Activated CD4-positive, alpha-beta memory T cell treated with anti-CD3 and anti-CD28 coated beads for 36 hours (primary cell): Measurements from ENCODE around the gene TMEM201. TPM values are rescaled to one million over a fixed set of nuclear protein-coding genes. Genes with fewer than 3 reads are reported as not detected.

Source experiments
- CTCF ChIA-PET: fragments of 350-600 bp; sonication (Branson Sonifier 250); formaldehyde crosslinking; loops from one replicate; lab custom pipeline; 2021; ENCODE audit warnings: antibody characterized with exemption, inconsistent platforms; lab: Charles Lee
- POLR2A ChIA-PET: fragments of 350-600 bp; sonication (Branson Sonifier 250); formaldehyde crosslinking; loops from one replicate; lab custom pipeline; 2021; ENCODE audit warnings: antibody characterized with exemption; lab: Charles Lee
- DNase-seq: peaks from one replicate; pipeline ENCODE4 v3.0.0-alpha.2; 2020
- H3K27ac Mint-ChIP-seq: one replicate; pipeline ENCODE4 v1.8.0; 2021; ENCODE audit warnings: mixed read lengths
- H3K27me3 Mint-ChIP-seq: one replicate; pipeline ENCODE4 v1.8.0; 2021; ENCODE audit warnings: mixed read lengths
- H3K36me3 Mint-ChIP-seq: one replicate; pipeline ENCODE4 v1.8.0; 2021; ENCODE audit warnings: mixed read lengths
- H3K4me1 Mint-ChIP-seq: one replicate; pipeline ENCODE4 v1.8.0; 2021; ENCODE audit warnings: low read depth, mixed read lengths
- H3K4me3 Mint-ChIP-seq: one replicate; pipeline ENCODE4 v1.8.0; 2021; ENCODE audit warnings: mild to moderate bottlenecking, mixed read lengths
- H3K9me3 Mint-ChIP-seq: one replicate; pipeline ENCODE4 v1.8.0; 2021; ENCODE audit warnings: mixed read lengths
- intact Hi-C: fragments of 100-400 bp; cut with micrococcal nuclease; formaldehyde crosslinking; loops from one replicate; pipeline ENCODE4 v1.15.1; 2023
- total RNA-seq, 2 experiments: library from RNA; stranded (reverse); gene quantifications; one replicate each; pipeline ENCODE4 v1.2.3, GENCODE V29; 2021

Gene TMEM201
- total RNA-seq, 2 experiments from 2014 or later = 12.2 to 14.0 TPM

DNA sequence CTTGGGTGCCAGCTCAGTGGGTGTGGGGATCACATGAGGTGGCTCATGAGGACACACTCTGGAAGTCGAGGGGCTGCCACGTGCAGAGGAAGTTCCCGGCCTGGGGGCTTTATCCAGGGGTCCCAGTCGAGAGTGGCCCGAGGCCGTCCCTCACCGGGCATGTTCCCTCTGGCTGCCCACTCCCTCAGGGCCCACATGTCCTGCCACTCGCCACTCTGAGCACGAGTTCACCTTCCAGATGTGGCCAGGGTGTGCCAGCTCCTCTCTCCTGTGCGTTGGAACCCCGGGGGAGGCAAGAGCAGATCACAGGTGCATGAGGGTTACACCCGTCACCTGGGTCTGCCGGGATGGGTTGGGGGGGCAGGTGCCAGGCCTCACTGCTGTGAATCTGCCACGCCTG lies 14.6 kb downstream of the TMEM201 start:
- ChIA-PET CTCF (no interaction called here), POLR2A (no interaction called here)
- Mint-ChIP-seq H3K4me1 (no peaks in the 10 kb centered on the region), H3K36me3 (no peaks in the 10 kb centered on the region), H3K27me3 (no peaks in the 10 kb centered on the region), H3K9me3 (no peaks in the 10 kb centered on the region), H3K4me3 (no peak overlapping the region), H3K27ac (no peak overlapping the region)
- no peak for DNase-seq
- intact Hi-C loops = no loop called here

GRCh38 chr1:9603766-9604753 lies 15.3 kb downstream of the TMEM201 start:
- no peak overlapping the region for H3K4me3 Mint-ChIP-seq
- DNase-seq = no peak
- no peaks in the 10 kb centered on the region for H3K4me1 Mint-ChIP-seq
- intact Hi-C loops = no loop called here
- ChIA-PET POLR2A (no interaction called here), CTCF (no interaction called here)
- H3K27me3 Mint-ChIP-seq = no peaks in the 10 kb centered on the region
- H3K27ac Mint-ChIP-seq = no peak overlapping the region
- no peaks in the 10 kb centered on the region for H3K9me3 Mint-ChIP-seq
- H3K36me3 Mint-ChIP-seq = no peaks in the 10 kb centered on the region

DNA sequence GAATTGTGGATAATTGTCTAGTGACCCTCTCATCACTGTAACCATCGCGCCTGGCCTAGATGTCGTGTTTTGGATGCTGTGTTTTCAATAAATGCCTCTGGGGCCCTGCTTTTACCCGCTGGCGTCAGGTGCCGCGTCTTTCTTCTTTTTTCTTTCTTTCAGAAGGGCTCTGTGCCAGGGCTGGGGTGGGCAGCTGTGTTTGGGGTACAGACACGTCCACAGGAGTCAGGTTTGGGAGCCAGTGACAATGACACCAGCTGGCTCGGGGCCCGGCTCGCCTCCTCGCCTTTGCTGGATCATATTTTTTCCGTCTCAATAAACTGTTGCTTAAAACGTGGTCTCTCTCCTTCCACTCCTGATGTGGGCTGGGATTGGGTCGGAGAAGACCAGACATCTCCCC lies 16.1 kb downstream of the TMEM201 start:
- ChIA-PET POLR2A (no interaction called here), CTCF (no interaction called here)
- DNase-seq = no peak
- Mint-ChIP-seq H3K27me3 (no peaks in the 10 kb centered on the region), H3K4me1 (no peaks in the 10 kb centered on the region), H3K4me3 (no peak overlapping the region), H3K27ac (no peak overlapping the region), H3K9me3 (no peaks in the 10 kb centered on the region), H3K36me3 (no peaks in the 10 kb centered on the region)
- intact Hi-C loops = no loop called here

DNA sequence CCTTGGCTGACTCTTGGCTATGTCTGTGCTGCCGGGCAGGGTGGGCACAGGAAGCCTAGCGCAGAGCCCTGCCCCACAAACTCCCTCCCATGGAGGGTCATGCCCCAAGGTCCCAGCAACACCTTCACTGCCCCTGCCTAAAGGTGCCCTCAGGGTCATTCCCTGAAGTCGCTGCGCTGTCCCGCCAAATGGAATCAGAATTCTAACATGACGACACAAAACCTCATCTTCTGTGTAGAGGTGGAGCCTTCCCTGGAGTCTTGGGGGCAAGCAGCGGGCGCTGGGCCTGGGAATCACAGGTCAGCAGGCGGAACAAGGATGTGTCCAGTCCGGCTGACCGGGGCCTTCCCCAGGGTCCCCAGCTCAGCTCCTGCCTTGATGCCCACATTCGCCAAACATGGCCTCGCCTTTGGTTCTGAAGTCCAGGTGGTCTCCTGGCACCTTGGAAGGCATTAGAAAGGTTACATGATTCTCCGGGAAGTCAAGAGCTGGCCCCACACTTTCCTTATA lies 17.3 kb downstream of the TMEM201 start:
- no peaks in the 10 kb centered on the region for H3K4me1 Mint-ChIP-seq
- POLR2A ChIA-PET = no interaction called here
- H3K36me3 Mint-ChIP-seq = peaks cover 2% of the 10 kb centered on the region
- H3K27ac Mint-ChIP-seq = no peak overlapping the region
- H3K9me3 Mint-ChIP-seq = no peaks in the 10 kb centered on the region
- no peak for DNase-seq
- H3K27me3 Mint-ChIP-seq = no peaks in the 10 kb centered on the region
- CTCF ChIA-PET = no interaction called here
- no peak overlapping the region for H3K4me3 Mint-ChIP-seq
- intact Hi-C loops = no loop called here

DNA sequence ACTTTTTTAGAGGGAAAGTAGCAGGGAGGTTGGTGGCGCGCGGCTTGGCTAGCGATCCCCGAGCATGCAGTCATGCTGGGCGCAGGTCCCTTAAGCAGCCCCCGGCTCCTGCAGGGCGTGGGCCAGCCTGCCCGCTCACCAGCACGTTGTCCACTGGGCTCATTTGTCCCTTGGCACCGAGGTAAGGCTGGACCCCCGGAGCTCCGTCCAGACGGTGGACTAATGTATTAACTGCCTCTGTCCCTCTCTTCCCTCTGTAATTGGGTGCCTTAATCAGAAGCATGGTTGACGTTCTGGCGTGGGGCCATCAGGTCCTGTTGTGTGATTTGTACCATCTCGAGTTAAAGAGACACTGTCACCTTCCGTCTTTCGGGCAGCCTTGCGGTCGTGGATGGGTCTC lies 17.7 kb downstream of the TMEM201 start:
- intact Hi-C loops = no loop called here
- CTCF ChIA-PET = no interaction called here
- no peaks in the 10 kb centered on the region for H3K9me3 Mint-ChIP-seq
- no peak overlapping the region for H3K4me3 Mint-ChIP-seq
- H3K27ac Mint-ChIP-seq = no peak overlapping the region
- POLR2A ChIA-PET = no interaction called here
- DNase-seq = no peak
- no peaks in the 10 kb centered on the region for H3K27me3 Mint-ChIP-seq
- H3K36me3 Mint-ChIP-seq = peaks cover 2% of the 10 kb centered on the region
- no peaks in the 10 kb centered on the region for H3K4me1 Mint-ChIP-seq

DNA sequence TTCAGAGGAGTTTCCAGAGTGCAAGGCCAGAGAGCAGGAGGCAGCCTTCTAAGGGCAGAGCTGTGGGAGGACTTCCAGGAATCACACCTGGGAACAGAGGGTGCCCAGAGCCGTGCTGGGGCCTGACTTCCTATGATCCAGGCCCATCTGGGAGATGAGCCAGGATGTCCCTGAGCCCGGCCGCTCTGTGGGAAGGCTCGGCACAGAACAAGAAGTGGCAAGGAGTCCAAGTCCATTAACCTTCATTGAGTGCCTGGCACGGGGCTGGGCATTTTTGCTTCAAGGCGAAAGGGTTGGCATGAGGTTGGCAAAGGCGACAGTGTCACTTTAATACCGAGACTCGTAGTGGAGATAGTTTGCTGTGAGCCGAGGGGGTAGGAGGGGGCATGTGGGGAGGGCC lies 18.2 kb downstream of the TMEM201 start:
- H3K4me3 Mint-ChIP-seq = no peak overlapping the region
- no peaks in the 10 kb centered on the region for H3K27me3 Mint-ChIP-seq
- H3K9me3 Mint-ChIP-seq = no peaks in the 10 kb centered on the region
- CTCF ChIA-PET = no interaction called here
- no peaks in the 10 kb centered on the region for H3K4me1 Mint-ChIP-seq
- peaks cover 2% of the 10 kb centered on the region for H3K36me3 Mint-ChIP-seq
- H3K27ac Mint-ChIP-seq = no peak overlapping the region
- intact Hi-C loops = no loop called here
- DNase-seq = no peak
- POLR2A ChIA-PET = no interaction called here

DNA sequence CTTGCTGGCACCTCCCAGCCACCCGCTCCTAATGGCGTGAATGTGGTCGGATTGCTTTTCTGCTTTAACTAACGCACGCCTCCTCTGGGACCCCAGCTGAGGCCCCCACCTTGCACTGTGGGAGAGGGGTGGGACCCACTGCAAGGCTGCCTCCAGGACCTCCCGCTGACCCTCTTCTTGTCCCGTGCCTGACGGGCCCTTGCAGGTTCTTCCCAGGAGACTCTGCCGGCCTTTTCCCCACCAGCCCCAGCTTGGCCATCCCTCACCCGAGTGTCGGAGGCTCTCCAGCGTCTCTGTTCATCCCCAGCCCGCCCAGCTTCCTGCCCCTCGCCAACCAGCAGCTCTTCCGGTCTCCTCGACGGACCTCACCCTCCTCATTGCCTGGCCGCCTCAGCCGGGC lies 18.6 kb downstream of the TMEM201 start:
- Mint-ChIP-seq H3K36me3 (peaks cover 2% of the 10 kb centered on the region), H3K4me3 (no peak overlapping the region), H3K9me3 (no peaks in the 10 kb centered on the region), H3K4me1 (no peaks in the 10 kb centered on the region), H3K27me3 (no peaks in the 10 kb centered on the region), H3K27ac (no peak overlapping the region)
- DNase-seq = no peak
- ChIA-PET POLR2A (no interaction called here), CTCF (no interaction called here)
- intact Hi-C loops = no loop called here

DNA sequence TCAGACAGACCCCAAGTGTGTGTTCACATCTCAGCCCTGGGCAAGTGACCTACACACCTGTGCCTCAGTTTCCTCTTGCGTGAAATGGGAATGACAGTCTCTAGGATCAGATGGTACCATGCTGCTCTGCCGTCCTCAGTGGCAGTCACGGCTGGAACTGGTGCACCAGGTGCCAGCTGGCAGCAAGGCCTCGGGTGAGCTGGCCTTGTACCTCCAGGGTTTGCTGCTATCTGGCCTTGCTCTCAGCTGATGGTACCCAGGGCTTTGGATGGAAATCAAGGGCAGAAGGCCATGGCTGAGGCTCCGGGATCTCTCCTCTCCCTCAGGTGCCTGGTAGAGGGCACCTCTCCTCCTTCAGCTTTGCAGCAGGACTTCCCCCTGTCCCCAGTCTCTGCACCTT lies 21.3 kb downstream of the TMEM201 start:
- Mint-ChIP-seq H3K9me3 (no peaks in the 10 kb centered on the region), H3K4me1 (no peaks in the 10 kb centered on the region), H3K27ac (no peak overlapping the region), H3K36me3 (peaks cover 8% of the 10 kb centered on the region), H3K4me3 (no peak overlapping the region), H3K27me3 (no peaks in the 10 kb centered on the region)
- intact Hi-C loops = no loop called here
- CTCF ChIA-PET = interaction anchor here (0.6 to 1.1 kb wide), 3 partner anchors 21 to 646 kb away, joined by 3 read pairs; no protein-coding TSS in a partner anchor
- POLR2A ChIA-PET = no interaction called here
- no peak for DNase-seq

- no peak for DNase-seq
- H3K36me3 Mint-ChIP-seq = peaks cover 8% of the 10 kb centered on the region
- intact Hi-C loops = no loop called here
- no peaks in the 10 kb centered on the region for H3K27me3 Mint-ChIP-seq
- H3K9me3 Mint-ChIP-seq = no peaks in the 10 kb centered on the region
- H3K4me3 Mint-ChIP-seq = no peak overlapping the region
- ChIA-PET POLR2A (no interaction called here), CTCF (interaction anchor here (1.0 to 1.1 kb wide), 2 partner anchors 21 to 117 kb away, joined by 3 read pairs; no protein-coding TSS in a partner anchor)
- H3K4me1 Mint-ChIP-seq = no peaks in the 10 kb centered on the region
- H3K27ac Mint-ChIP-seq = no peak overlapping the region
Measured at GRCh38 chr1:9610548-9610947, 21.8 kb downstream of the TMEM201 start.

DNA sequence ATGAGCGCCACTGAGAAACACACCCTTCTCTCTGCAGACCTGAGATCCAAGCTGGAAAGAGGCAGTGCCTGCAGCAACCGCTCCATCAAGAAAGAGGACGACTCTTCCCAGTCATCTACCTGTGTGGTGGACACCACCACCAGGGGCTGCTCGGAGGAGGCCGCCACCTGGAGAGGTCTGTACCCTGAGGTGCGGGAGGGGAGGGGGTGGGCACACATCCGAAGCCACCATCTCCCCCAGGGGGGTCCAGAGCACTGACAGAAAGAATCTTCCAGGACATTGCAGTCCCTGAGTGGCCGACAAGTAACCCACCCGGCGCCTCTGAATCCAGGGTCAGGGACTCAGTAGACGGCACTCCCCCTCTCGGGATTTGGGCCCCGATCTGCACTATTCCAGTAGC lies 23.0 kb downstream of the TMEM201 start:
- peaks cover 8% of the 10 kb centered on the region for H3K36me3 Mint-ChIP-seq
- H3K4me1 Mint-ChIP-seq = no peaks in the 10 kb centered on the region
- H3K27ac Mint-ChIP-seq = no peak overlapping the region
- H3K27me3 Mint-ChIP-seq = no peaks in the 10 kb centered on the region
- no peak overlapping the region for H3K4me3 Mint-ChIP-seq
- POLR2A ChIA-PET = no interaction called here
- CTCF ChIA-PET = interaction anchor here (0.9 kb wide), 1 partner anchor 883 kb away, joined by 4 read pairs; no protein-coding TSS in a partner anchor
- no peak for DNase-seq
- no peaks in the 10 kb centered on the region for H3K9me3 Mint-ChIP-seq
- intact Hi-C loops = no loop called here

GRCh38 chr1:9612162-9612845 lies 23.6 kb downstream of the TMEM201 start:
- no peaks in the 10 kb centered on the region for H3K4me1 Mint-ChIP-seq
- H3K36me3 Mint-ChIP-seq = peaks cover 8% of the 10 kb centered on the region
- H3K27ac Mint-ChIP-seq = no peak overlapping the region
- H3K4me3 Mint-ChIP-seq = no peak overlapping the region
- POLR2A ChIA-PET = no interaction called here
- H3K27me3 Mint-ChIP-seq = no peaks in the 10 kb centered on the region
- no peaks in the 10 kb centered on the region for H3K9me3 Mint-ChIP-seq
- intact Hi-C loops = no loop called here
- no peak for DNase-seq
- CTCF ChIA-PET = interaction anchor here (0.9 kb wide), 1 partner anchor 883 kb away, joined by 4 read pairs; no protein-coding TSS in a partner anchor

- Mint-ChIP-seq H3K27ac (no peak overlapping the region), H3K4me3 (no peak overlapping the region), H3K36me3 (peaks cover 8% of the 10 kb centered on the region), H3K9me3 (no peaks in the 10 kb centered on the region), H3K27me3 (no peaks in the 10 kb centered on the region), H3K4me1 (no peaks in the 10 kb centered on the region)
- CTCF ChIA-PET = no interaction called here
- intact Hi-C loops = no loop called here
- DNase-seq = no peak
- POLR2A ChIA-PET = no interaction called here
Measured at GRCh38 chr1:9612871-9613624, 24.3 kb downstream of the TMEM201 start.
